Ovary (tissue), 9 donors: ENCODE results near the gene MDFI. TPM values are rescaled to one million over a fixed set of nuclear protein-coding genes. Genes with fewer than 3 reads are reported as not detected.

Experiments used
- DNase-seq, 5 donors: peaks; one replicate each; pipeline ENCODE4 v3.0.0-alpha.2; 2019 to 2020
- H3K27ac ChIP-seq, 2 donors: fragments of 200-600 bp; one replicate each; pipeline versions ENCODE4 v1.5.1 to v1.8.0; 2019 to 2022
- H3K27me3 ChIP-seq: fragments of 200-600 bp; one replicate; pipeline ENCODE4 v1.8.0; 2022
- H3K36me3 ChIP-seq: fragments of 200-600 bp; sonication (generic); one replicate; pipeline ENCODE4 v1.5.1; 2019
- H3K4me1 ChIP-seq: one replicate; pipeline ENCODE4 v1.8.1; 2013; ENCODE audit warnings: mild to moderate bottlenecking, moderate library complexity; ENCODE audit not compliant: insufficient read depth
- H3K4me3 ChIP-seq: fragments of 200-600 bp; sonication (generic); one replicate; pipeline ENCODE4 v1.5.1; 2017
- H3K9me3 ChIP-seq, 2 donors: fragments of 200-600 bp in 1 of 2; sonication (generic) in 1 of 2; one replicate each; pipeline versions ENCODE4 v1.5.1 to v1.8.1; 2013 to 2019; ENCODE audit warnings: mild to moderate bottlenecking in 1 of 2, moderate library complexity in 1 of 2
- EP300 ChIP-seq: sonication (generic); formaldehyde crosslinking; IDR thresholded peaks from one replicate; pipeline ENCODE4 v1.6.1; 2017; ENCODE audit warnings: antibody characterized with exemption
- POLR2A ChIP-seq: fragments of 450-650 bp; IDR thresholded peaks from one replicate; pipeline ENCODE4 v1.6.1; 2017; ENCODE audit warnings: antibody characterized with exemption, mild to moderate bottlenecking, moderate library complexity
- WGBS, 3 donors: extraction: QIAGEN DNeasy Blood & Tissue Kit in 1 of 3; methylation state at CpG; one replicate each; pipeline versions ENCODE4 v1.1.5 to v1.1.7; 2013 to 2017; 5-methylcytosine and 5-hydroxymethylcytosine counted together
- intact Hi-C, 4 donors: fragments of 100-400 bp; cut with DNase I; formaldehyde crosslinking; loops; one replicate each; pipeline versions ENCODE4 v1.11.0 to v1.15.1; 2022 to 2023
- polyA plus RNA-seq, 2 donors: library from polyadenylated mRNA; stranded (reverse); fragments of 200-250 nt in 1 of 2; fragments of 350-450 nt in 1 of 2; fragmentation: Illumina TruSeq in 1 of 2; extraction: RNeasy Lipid Tissue Mini Kit (QIAGEN cat#74804) in 1 of 2; gene quantifications; one replicate each; pipeline ENCODE4 v1.2.3, GENCODE V29; 2013 to 2014
- total RNA-seq, 7 donors: library from RNA; depleted of rRNA in 2 of 7; stranded (reverse); fragments of >200 nt in 2 of 7; fragmentation: NEBNext Ultra II Directional in 3 of 7; extraction: Animal tissue kit (Norgen Biotek cat#: 25700) in 3 of 7; gene quantifications; one replicate each; pipeline versions ENCODE4 v1.1.0 to v1.2.4, GENCODE V29; 2016 to 2023
- TF ChIP-seq, protein P1 (sequence below), 3 donors: fragments of 450-650 bp in 2 of 3; fragments of 200-600 bp in 1 of 3; IDR thresholded peaks; one replicate each; pipeline versions ENCODE4 v1.5.1 to v1.8.0; 2016 to 2022; ENCODE audit warnings: antibody characterized with exemption in 3 of 3, mild to moderate bottlenecking in 1 of 3
- donor health status: DM: no; HTN: no; CAD: no; lungs with moderate emphysema.
- donor health status: DM: no; HTN: no; CAD: no.
- donor health status: Bipolar disorder and iron deficiency.
- donor health status: DM: yes; HTN: yes; CAD: no.
- donor health status: DM: no; HTN: no; CAD: no.
- donor health status: DM: yes; HTN: yes; CAD: no.

Gene MDFI
- total and polyA plus RNA-seq, 9 donors = 3.8 to 24.4 (median 20.4) TPM

DNA sequence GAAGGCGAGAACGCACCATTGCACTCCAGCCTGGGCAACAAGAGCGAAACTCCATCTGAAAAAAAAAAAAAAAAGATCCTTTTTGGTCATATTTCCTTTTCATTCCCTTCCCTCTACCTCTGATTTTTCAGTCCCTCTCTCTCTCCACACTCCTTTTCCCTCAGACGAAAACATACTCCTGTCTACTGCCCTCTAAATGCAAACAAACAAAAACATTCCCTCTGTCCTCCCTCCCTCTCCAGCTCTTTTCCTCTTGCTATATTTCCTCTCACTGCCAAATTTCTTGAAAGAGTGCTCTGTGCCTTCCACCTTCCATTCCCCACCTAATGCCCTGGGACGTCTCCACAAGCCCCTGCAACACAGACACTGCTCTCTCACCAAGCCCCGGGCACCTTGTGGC, 14.9 kb upstream of the MDFI start:
- H3K27ac ChIP-seq = no peak overlapping the region
- H3K36me3 ChIP-seq = no peaks in the 10 kb centered on the region
- WGBS, 3 donors = 63 to 77% (median 63%) methylated on average over 6 of the region's 6 CpGs
- H3K4me3 ChIP-seq = no peak overlapping the region
- no peaks in the 10 kb centered on the region for H3K4me1 ChIP-seq
- no peak for DNase-seq
- peaks cover 0 to 5% of the 10 kb centered on the region in 2 donors for H3K9me3 ChIP-seq
- TF ChIP-seq EP300 (no peak), POLR2A (no peak)
- TF ChIP-seq, protein P1, sequence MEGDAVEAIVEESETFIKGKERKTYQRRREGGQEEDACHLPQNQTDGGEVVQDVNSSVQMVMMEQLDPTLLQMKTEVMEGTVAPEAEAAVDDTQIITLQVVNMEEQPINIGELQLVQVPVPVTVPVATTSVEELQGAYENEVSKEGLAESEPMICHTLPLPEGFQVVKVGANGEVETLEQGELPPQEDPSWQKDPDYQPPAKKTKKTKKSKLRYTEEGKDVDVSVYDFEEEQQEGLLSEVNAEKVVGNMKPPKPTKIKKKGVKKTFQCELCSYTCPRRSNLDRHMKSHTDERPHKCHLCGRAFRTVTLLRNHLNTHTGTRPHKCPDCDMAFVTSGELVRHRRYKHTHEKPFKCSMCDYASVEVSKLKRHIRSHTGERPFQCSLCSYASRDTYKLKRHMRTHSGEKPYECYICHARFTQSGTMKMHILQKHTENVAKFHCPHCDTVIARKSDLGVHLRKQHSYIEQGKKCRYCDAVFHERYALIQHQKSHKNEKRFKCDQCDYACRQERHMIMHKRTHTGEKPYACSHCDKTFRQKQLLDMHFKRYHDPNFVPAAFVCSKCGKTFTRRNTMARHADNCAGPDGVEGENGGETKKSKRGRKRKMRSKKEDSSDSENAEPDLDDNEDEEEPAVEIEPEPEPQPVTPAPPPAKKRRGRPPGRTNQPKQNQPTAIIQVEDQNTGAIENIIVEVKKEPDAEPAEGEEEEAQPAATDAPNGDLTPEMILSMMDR (IDR thresholded peaks at IDR 0.05) = no peak
- H3K27me3 ChIP-seq = no peaks in the 10 kb centered on the region
- intact Hi-C loops = no loop called here

DNA sequence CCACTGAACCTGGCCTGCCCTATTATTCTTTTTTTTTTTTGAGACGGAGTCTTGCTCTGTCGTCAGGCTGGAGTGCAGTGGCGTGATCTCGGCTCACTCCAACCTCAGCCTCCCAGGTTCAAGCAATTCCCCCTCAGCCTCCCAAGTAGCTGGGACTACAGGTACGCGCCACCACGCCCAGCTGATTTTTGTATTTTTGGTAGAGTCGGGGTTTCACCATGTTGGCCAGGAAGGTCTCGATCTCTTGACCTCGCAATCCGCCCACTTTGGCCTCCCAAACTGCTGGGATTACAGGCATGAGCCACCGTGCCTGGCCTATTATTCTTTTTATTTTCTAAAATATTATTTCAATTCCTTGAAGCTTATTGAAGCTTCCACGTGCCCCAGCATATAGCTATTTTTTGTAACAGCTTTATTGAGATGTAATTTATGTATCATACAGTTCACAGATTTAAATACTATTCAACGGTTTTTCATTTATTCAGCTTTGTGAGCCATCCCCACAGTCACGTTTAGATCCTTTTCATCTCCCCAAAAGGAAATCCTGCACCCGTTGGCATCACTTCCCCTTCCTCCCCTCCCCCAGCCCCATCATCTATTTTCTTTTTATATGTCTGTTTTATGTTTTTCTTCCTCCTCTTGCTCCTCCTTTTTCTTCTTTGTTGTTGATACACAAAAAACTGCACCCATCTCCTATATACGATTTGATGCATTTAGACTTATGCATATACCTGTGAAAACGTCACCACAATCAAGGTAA, 13.5 kb upstream of the MDFI start:
- Histone ChIP-seq H3K27ac (no peak overlapping the region), H3K36me3 (no peaks in the 10 kb centered on the region), H3K4me3 (no peak overlapping the region), H3K27me3 (no peaks in the 10 kb centered on the region), H3K4me1 (no peaks in the 10 kb centered on the region), H3K9me3 (peaks cover 0 to 5% of the 10 kb centered on the region in 2 donors)
- intact Hi-C loops = no loop called here
- no peak for DNase-seq
- TF ChIP-seq EP300 (no peak), POLR2A (no peak)
- TF ChIP-seq, protein P1 (IDR thresholded peaks at IDR 0.05) = no peak
- WGBS, 3 donors = 85 to 89% (median 86%) methylated on average over 18 of the region's 18 CpGs

DNA sequence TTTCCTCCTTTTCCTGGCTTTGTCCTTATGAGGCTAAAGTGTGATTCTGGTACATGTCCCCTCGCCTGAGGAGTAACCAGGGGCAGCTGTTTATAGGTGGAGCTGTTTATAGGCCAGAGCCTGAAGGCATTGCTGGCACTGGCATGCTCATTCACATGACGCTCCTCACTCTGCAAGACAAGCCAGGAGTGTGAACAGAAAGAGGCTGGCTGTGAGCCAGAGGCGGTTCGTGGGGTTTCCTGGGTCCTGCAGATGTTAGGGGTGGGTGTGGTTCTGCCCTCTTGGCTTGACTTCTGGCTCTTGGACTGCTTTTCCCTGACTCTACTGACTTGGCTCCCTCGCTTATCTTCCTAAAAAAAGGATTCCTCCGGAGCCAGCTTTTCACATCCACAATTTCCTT, 12.8 kb upstream of the MDFI start:
- 34 to 45% (median 41%) methylated on average over 6 of the region's 6 CpGs for WGBS, 3 donors
- Histone ChIP-seq H3K27me3 (no peaks in the 10 kb centered on the region), H3K4me3 (no peak overlapping the region), H3K36me3 (no peaks in the 10 kb centered on the region), H3K4me1 (no peaks in the 10 kb centered on the region), H3K9me3 (peaks cover 0 to 4% of the 10 kb centered on the region in 2 donors), H3K27ac (no peak overlapping the region)
- DNase-seq = no peak
- intact Hi-C loops = no loop called here
- TF ChIP-seq POLR2A (no peak), EP300 (no peak)
- TF ChIP-seq, protein P1 (IDR thresholded peaks at IDR 0.05) = no peak

DNA sequence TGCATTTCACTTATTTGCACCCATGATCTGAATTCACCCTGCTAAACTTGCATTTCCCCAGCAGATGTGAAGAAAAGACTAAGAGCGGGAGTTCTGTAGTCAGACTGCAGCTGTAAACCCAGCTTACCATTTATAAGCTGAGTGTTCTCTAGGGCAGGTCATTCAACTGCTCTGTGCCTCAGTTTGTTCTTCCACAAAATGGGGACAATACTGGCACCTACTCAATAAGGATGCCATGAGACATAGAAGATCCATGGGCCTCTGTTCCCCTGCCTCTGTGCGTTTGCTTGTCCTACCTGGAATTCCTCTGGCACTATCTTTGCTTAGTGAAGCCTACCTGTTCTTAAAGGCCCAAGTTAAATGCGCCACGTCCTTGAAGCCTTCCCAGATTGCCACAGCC, 12.2 kb upstream of the MDFI start:
- WGBS, 3 donors = 94 to 99% (median 96%) methylated on average over 4 of the region's 4 CpGs
- TF ChIP-seq, protein P1 (IDR thresholded peaks at IDR 0.05) = no peak
- no peak for TF ChIP-seq EP300
- TF ChIP-seq POLR2A = no peak
- no peak for DNase-seq
- H3K27ac ChIP-seq = no peak overlapping the region
- H3K9me3 ChIP-seq = no peaks in the 10 kb centered on the region
- no peaks in the 10 kb centered on the region for H3K36me3 ChIP-seq
- no peaks in the 10 kb centered on the region for H3K27me3 ChIP-seq
- H3K4me3 ChIP-seq = no peak overlapping the region
- no peaks in the 10 kb centered on the region for H3K4me1 ChIP-seq
- intact Hi-C loops = no loop called here
